ENCODE results near the gene MINDY4. TPM values are rescaled to one million over a fixed set of nuclear protein-coding genes. Genes with fewer than 3 reads are reported as not detected.

Gene MINDY4
- total and polyA plus RNA-seq, 2 of the 8 experiments (the other 6 are each of a cell fraction or from before 2014, with no cell fraction given) = 1.3 to 3.6 TPM

DNA sequence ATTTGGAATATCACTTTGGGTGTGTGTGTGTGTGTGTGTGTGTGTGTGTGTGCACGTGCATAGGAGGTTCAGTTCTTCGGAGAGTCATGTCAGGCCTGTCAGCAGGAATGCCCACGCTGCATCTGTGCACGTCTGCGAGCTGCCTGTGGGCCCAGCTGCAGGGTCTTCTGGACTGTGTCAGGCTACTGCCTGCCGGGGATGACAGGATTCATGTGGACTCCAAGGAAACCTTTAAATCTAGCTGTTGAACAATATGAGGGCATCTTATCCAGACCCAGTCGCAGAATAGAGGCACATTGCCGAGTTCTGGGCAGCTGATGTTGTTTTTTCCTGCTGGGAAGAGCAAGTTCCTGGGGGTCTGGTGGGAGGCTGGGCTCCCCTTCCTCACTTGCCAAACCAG, 159.4 kb downstream of the MINDY4 start:
- H3K23ac ChIP-seq (ENCODE audit: insufficient read length) = no peak overlapping the region
- H3K79me2 ChIP-seq (ENCODE audit: control insufficient read depth in 1 of 2, insufficient read depth in 2 of 2, low read length in 2 of 2) = no peaks in the 10 kb centered on the region
- ChIA-PET POLR2A (ENCODE audit: partially characterized antibody) (no interaction called here), CTCF (ENCODE audit: partially characterized antibody) (interaction anchor here (1.1 to 12.0 kb wide), 6 partner anchors 12 to 192 kb away, joined by 3 to 309 read pairs (median 5); partner anchors contain the start of genes AQP1 and GHRHR)
- peaks cover 0 to 9% (median 6%) of the 10 kb centered on the region in 4 experiments; a peak in 6 of 7 replicates for H3K4me1 ChIP-seq (replicated peaks in 1 of 4; ENCODE audit: control insufficient read depth in 3 of 4, insufficient read depth in 4 of 4, low read length in 3 of 4)
- H2BK15ac ChIP-seq (ENCODE audit: low read length) = no peak overlapping the region
- H4K5ac ChIP-seq (ENCODE audit: insufficient read length, low read depth, low read length) = no peak overlapping the region
- no peak overlapping the region for H3K18ac ChIP-seq (ENCODE audit: extremely low read depth, low read length)
- DNase-seq (ENCODE audit: low read depth in 1 of 2, low spot score in 2 of 2) (peak in 1 of 2 experiments; percentile 28), FAIRE-seq (no peak)
- no peaks in the 10 kb centered on the region for H3K36me3 ChIP-seq (ENCODE audit: control insufficient read depth in 2 of 4, insufficient read depth in 4 of 4, low read length in 3 of 4)
- no peak overlapping the region; the same call in 1 of the 2 replicates for H4K8ac ChIP-seq (ENCODE audit: extremely low read depth, insufficient read depth, low read length)
- H2BK120ac ChIP-seq (replicated peaks; ENCODE audit: low read depth, low read length) = no peak overlapping the region
- no peak overlapping the region for H4K91ac ChIP-seq (replicated peaks; ENCODE audit: insufficient read length, low read length)
- no peak overlapping the region for H2AFZ ChIP-seq (ENCODE audit: low read length)
- H3K4me2 ChIP-seq (ENCODE audit: insufficient read depth in 1 of 2, low read depth in 2 of 2, low read length in 2 of 2) = no peak overlapping the region
- no peaks in the 10 kb centered on the region for H3K9me3 ChIP-seq (ENCODE audit: insufficient read depth in 2 of 2, low read depth in 1 of 2, low read length in 1 of 2)
- H3K9ac ChIP-seq (replicated peaks in 1 of 4; ENCODE audit: extremely low read depth in 1 of 4, low read depth in 3 of 4, low read length in 3 of 4) = no peak overlapping the region
- no peaks in the 10 kb centered on the region for H4K20me1 ChIP-seq (replicated peaks in 1 of 2; ENCODE audit: control insufficient read depth in 1 of 2, insufficient read depth in 2 of 2, low read length in 2 of 2)
- no peak overlapping the region for H2BK20ac ChIP-seq (ENCODE audit: low read length)
- H3K23me2 ChIP-seq (ENCODE audit: low read depth, low read length) = no peaks in the 10 kb centered on the region; the same call in 1 of the 2 replicates
- no peak overlapping the region for H3K4ac ChIP-seq (replicated peaks; ENCODE audit: insufficient read length, low read depth, low read length)
- no peak overlapping the region for H2AK5ac ChIP-seq (ENCODE audit: low read depth, low read length)
- no peak overlapping the region for H3K4me3 ChIP-seq (ENCODE audit: extremely low read depth in 1 of 4, insufficient read depth in 2 of 4, low read depth in 3 of 4, low read length in 4 of 4)
- H2BK12ac ChIP-seq (ENCODE audit: low read depth, low read length) = no peak overlapping the region
- H3K27me3 ChIP-seq (replicated peaks in 1 of 4; ENCODE audit: control insufficient read depth in 3 of 4, extremely low read depth in 1 of 4, insufficient read depth in 3 of 4, low read length in 3 of 4) = 0 out of 7 replicates have a peak, but pooled peaks cover 0 to 8% (median 0%) of the 10 kb centered on the region in 4 experiments
- no peaks in the 10 kb centered on the region for H3K79me1 ChIP-seq (ENCODE audit: low read depth, low read length)
- no peak overlapping the region for H3K14ac ChIP-seq (ENCODE audit: insufficient read length)
- no peak overlapping the region for H3K56ac ChIP-seq (replicated peaks; ENCODE audit: insufficient read length, low read depth, low read length)
- WGBS, 2 experiments (ENCODE audit: extremely low coverage in 1 of 2, insufficient coverage in 1 of 2, insufficient read length in 1 of 2, insufficient replicate concordance in 2 of 2, low coverage in 1 of 2, low lambda C conversion rate in 2 of 2, missing lambda C conversion rate in 1 of 2) = 83% methylated on average over 8 of the region's 8 CpGs; no CpG with 5 or more reads in 1 of the 2 experiments
- H2BK5ac ChIP-seq (ENCODE audit: low read depth, low read length) = no peak overlapping the region
- TF ChIP-seq NANOG (IDR thresholded peaks at IDR 0.05; ENCODE audit: insufficient read depth, low read depth, low read length, poor library complexity, severe bottlenecking) (no peak), TEAD4 (IDR thresholded peaks at IDR 0.05; ENCODE audit: low read depth, low read length) (no peak), ZNF274 (IDR thresholded peaks at IDR 0.05; ENCODE audit: borderline replicate concordance, extremely low read depth, low read length) (no peak), TCF12 (IDR thresholded peaks at IDR 0.05; ENCODE audit: low read depth, low read length) (no peak)
- TF ChIP-seq, protein P1, sequence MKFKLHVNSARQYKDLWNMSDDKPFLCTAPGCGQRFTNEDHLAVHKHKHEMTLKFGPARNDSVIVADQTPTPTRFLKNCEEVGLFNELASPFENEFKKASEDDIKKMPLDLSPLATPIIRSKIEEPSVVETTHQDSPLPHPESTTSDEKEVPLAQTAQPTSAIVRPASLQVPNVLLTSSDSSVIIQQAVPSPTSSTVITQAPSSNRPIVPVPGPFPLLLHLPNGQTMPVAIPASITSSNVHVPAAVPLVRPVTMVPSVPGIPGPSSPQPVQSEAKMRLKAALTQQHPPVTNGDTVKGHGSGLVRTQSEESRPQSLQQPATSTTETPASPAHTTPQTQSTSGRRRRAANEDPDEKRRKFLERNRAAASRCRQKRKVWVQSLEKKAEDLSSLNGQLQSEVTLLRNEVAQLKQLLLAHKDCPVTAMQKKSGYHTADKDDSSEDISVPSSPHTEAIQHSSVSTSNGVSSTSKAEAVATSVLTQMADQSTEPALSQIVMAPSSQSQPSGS (IDR thresholded peaks at IDR 0.05; ENCODE audit: low read length) = no peak
- TF ChIP-seq, protein P2, sequence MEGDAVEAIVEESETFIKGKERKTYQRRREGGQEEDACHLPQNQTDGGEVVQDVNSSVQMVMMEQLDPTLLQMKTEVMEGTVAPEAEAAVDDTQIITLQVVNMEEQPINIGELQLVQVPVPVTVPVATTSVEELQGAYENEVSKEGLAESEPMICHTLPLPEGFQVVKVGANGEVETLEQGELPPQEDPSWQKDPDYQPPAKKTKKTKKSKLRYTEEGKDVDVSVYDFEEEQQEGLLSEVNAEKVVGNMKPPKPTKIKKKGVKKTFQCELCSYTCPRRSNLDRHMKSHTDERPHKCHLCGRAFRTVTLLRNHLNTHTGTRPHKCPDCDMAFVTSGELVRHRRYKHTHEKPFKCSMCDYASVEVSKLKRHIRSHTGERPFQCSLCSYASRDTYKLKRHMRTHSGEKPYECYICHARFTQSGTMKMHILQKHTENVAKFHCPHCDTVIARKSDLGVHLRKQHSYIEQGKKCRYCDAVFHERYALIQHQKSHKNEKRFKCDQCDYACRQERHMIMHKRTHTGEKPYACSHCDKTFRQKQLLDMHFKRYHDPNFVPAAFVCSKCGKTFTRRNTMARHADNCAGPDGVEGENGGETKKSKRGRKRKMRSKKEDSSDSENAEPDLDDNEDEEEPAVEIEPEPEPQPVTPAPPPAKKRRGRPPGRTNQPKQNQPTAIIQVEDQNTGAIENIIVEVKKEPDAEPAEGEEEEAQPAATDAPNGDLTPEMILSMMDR (IDR thresholded peaks at IDR 0.05; ENCODE audit: control extremely low read depth in 1 of 3, insufficient read depth in 1 of 3, low read depth in 1 of 3, low read length in 3 of 3) = no peak
- H3K27ac ChIP-seq (ENCODE audit: low read depth, low read length) = no peak overlapping the region

All from H1 (cell line).